Stimulated activated CD4-positive, alpha-beta T cell treated with anti-CD3 and anti-CD28 coated beads, Interleukin-12 subunit alpha, Interleukin-12 subunit beta, amount 100 ng/mL, for 4 hours (primary cell): Measurements from ENCODE around the gene ADGB.

Source experiments
- DNase-seq: peaks from one replicate; pipeline ENCODE4 v3.0.0-alpha.2; 2020

Gene ADGB

DNA sequence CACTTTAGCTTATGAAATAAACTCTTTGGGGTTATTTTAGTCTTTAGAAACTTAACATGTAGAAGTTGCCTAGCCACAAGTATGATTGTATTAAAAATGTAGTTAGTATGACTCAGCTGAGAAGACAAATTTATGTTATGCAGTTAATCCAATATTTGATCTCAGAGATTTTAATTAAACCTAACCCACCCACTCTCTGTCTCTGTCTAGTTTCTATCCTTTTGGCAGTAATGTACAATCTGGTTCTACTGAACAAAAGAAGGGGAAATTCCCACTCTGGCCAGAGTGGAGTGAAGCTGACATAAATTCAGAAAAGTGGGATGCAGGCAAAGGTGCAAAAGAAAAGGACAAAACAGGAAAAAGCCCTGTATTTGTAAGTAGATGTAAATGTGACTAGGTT is 36.4 kb downstream of the ADGB start:
- no peak for DNase-seq

DNA sequence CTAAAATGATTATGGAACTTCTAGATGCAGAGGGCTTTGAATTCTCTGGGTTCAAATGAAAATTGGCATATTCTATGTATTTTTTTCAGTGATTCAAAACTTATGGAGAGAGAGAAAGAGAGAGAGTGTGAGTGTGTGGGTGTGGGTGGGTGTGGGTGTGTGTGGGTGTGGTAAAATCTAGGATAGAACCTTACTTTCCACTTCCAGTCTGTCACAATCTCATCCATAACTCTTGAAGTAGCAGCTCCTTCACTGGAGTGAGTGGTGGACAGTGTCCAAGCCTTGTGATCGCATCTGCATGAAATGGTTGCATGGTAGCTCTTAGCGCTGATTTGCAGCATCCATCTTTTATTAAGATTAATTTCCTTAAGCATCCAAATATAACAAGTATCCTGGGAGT is 37.7 kb downstream of the ADGB start:
- DNase-seq = no peak

DNA sequence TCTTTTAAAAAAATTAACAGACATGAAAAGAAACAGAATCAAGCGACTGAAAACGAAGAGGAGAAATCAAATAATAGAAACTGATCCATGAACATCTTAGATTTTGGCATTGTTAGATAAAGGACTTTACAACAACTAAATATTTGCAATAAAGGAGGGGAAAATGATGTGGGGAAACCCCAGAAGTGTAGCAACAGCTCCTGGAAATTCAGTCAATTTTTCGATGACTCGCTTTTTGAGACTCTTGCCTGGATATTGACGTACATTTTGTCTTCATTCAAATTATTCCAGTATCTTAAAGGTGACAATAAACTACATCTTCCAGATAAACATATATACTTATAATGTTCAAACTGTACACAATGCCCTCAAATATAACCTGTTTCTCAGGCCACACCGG is 44.1 kb downstream of the ADGB start:
- no peak for DNase-seq

DNA sequence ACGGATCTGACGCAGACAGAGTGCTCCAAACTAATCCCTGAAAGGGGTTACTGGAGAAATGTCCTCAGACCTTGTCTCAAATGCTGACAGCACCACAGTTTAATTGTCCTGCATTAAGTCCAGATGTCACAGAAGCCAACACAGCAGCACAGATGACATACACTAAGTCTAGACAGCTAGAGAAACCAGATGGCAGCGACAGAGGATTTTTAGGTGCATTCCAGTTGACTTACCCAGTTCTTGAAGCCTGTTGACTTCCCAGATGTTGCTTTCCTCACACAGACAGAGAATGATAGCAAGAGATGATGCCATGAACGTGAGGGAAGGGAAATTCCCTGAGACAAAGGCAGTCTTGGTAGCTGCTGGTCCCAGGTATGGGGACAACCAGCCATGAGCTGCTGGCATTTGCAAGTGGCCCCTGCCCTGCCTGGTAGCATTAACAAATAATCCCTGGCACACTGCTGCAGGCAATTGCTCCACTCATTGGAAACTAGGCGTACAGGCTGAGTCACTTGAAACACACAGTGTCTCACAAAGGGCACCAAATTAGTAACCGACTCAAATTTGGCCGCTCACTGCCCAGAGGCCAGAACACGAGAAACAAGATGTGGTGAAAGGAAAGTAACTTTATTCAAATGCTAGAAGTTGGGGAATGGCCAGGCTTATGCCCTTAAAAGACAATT is 52.2 kb downstream of the ADGB start:
- DNase-seq = no peak

DNA sequence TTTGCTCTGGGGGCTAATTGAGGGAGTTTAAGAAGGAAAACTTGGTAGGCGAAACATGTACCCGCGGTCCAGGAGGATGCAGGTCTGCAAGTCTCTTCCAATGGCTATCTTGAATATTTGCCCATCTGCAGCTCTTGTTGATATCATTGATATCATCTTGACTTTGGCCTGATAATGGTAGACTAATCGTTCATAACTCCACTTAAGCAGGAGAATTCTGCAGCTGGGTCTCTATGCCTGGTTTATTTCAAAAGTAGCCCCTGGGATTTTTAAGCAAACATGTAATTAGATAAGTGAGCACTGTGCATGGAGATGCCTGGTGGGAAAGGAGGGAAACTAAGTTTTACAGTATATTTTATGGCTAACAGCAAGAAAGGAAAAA is 52.7 kb downstream of the ADGB start:
- DNase-seq = no peak

DNA sequence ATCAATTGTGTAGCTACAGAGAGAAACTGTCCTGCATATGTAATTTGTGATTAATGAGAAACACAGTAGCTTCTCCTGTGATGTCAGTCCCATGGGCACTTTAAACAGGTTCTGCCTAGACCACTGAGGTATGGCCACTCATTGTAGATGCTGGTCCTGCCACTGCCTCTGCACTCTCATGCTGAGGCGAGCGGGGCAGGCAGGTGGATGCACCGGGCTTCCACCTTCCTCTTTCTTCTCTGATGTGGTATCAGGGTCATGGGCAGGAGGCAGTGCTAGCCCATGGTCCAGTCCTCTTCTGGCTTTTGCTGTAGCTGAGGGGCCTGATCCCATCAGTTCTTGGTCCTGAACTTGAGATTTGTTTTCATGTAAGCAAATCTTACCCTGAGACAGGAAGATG is 58.7 kb downstream of the ADGB start:
- DNase-seq = no peak

DNA sequence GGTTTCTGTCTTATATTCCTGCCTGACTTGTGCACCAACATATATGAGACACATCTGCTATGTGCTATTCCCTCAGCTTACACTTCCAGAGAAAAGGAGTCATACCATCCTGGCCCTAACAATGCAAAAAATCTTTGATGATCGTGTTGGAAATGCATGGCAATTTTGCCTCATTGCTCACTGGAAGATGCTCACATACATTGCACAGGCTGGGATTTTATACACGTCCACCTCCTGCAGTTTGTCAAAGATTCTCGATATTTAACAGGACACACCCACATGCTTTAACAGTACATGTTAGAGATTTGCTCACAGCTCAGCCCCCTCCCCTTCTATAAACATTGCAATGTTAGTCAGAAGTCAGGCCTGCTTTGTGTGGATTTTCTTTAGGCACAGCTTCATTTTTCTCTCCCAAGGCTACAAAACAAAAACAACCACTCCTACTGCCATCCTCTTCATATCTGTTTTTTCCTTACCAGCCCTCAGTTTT is 66.1 kb downstream of the ADGB start:
- no peak for DNase-seq

DNA sequence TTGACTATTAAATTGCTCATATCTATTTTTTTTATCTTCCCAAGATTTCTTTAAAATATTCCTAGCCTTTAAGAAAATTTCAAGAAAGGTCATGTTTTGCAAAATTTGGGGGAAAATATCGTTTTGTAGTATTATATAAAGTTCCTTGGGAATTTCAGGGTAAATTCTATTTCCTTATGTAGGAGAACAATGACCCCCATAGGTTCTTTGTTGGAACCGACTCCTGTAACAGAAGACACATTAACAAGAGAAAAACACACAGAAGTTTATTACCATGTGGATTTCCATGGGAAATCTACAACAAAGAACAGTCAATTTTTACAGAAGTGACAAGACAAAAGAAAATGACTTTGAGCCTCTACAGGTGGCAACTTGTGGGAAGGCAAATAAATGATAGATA is 68.1 kb downstream of the ADGB start:
- DNase-seq = no peak

DNA sequence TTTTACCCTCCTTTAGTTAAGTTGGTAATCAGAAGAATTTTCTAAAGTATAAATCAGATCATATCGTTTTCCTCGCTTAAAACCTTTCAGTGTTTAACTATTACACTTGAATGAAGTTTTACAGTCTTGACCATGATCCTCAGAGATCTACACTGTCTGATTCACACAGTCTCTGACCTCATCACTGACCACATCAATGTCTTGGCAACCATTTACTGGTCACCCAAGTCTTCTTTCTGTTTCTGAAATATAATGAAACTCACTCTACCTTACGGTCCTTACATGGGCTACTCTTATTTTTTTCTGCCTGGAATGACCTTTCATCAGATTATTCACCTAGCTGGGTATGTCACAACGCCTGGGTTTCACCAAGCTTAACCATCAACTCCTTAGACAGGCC is 71.4 kb downstream of the ADGB start:
- no peak for DNase-seq

DNA sequence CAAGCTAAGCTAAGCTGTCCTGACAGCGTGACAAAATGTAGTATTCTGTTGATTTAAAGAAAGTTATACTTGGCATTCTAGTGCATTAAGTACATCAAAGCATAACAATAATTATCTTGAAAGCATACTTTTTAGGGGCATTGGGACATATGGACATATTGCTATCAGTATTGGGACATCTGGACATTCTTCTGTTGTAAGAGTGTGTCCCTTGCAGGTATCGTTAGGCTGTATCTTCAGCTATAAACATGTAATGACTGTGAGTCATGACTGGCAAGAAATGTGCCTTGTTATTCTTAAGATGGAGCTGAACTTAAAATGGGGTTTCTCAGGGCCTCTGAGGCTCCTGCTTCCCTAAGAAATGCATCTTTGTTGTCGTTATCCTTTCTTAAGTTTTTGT is 74.3 kb downstream of the ADGB start:
- no peak for DNase-seq

DNA sequence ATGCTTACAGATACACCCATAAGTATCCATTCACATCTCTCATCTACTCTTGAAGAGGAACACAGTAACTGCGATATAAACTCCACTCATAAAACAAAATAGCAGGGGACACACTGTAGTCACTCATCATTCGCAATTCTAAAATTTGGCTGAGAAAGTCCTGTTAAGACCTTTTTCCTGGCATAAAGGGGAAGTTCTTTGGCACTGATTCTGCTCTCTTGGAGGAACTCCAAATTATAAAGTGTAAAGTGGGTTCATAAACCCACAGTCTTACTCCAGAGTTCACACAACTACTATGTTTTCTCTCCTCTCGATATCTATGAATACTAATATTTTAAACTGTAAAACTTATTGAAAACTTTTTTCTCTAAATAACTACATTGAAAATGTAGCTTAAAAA is 80.6 kb downstream of the ADGB start:
- no peak for DNase-seq

DNA sequence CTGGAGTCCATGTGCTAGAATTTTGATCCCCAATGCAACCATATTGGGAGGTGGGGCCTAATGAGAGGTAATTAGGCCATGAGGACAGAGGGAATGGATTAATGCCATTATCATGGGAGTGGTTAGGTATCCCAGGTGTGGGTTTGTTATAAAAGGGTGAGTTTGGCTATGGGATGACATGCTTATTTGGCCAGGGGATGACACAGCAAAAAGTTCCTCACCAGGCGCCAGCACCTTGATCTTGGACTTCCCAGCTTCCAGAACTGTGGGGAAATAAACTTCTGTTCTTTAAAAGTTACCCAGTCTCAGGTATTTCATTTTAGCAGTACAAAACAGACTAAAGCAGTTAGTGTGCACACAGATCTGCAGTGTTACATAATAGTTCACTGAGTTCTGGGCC is 84.1 kb downstream of the ADGB start:
- no peak for DNase-seq

DNA sequence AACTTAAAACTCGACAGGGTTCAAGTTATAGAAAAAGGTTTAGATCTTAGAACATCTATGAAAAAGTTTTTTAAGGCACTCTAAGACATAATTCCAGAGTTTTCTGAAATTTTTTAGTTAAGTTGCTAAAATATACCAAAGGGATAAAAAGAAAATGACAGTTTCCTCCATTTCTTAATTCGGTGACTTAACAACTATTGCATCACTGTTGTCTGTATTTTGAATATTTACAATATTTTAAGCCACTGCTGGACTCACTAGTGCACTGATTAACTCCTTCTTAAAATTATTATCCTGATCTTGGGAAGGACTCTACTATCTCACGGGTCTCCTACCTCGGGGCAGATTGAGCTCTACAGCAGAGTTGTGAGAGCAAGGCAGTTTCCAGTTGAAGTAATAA is 91.0 kb downstream of the ADGB start:
- no peak for DNase-seq

DNA sequence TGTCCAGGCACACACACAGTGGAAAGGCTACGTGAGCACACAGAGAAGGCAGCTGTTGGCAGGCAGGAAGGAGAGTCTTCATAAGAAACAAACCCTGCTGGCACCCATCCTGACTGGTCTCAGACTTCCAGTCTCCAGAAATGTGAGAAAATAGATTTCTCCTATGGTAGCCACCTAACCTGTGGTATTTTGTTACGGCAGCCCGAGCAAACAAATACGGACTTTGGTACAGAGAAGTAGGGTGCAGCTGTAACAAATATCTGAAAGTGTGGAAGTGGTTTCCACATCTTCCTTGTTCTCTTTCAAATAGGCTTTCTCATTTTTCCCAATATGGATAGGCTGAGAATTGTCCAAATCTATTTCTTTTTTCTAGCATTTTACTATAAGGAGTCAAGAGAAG is 94.6 kb downstream of the ADGB start:
- DNase-seq = no peak

DNA sequence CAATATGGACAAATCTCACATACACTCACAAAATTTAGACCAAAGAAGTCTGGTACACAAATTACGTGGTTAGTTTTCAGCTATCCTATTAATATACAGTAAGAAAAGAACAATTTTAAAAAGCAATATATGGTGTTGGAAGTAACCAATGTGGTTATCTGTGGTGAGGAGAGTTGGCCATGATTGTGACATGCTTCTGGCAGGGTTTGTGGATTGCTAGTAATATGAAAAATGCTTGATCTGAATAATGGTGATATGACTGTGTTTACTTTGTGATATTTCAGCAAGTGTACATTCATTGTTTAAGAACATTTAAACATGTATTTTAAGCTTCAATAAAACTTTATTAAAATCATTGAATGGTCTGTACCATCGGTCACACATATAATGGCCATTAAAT is 99.1 kb downstream of the ADGB start:
- no peak for DNase-seq

DNA sequence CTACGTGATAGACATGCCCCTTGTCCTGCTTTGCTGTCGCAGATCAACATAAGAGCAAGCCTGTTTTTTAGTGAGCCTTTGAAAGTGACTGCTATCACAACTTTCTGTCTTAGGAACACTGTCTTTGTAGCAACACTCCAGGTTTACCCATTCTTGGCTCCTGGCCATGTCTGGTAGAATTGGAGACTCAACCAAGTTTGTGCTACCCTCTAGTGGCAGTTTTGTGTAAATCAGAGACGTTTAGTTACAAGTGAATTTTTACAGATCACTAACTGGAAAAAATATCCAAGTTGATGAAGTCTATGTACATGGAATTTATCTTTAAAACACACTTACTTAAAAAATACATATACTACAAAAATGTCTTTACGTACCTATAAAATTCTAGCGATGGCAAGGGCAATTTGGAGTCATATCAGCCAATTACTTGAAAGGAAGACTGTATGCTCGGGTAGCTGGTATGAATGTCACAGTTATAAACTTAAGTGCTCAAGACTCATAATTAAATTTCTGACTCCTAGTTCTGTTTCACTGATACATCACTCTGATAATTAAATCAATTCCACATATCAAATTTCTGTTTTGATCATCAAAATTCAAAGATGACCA is 101.4 kb downstream of the ADGB start:
- DNase-seq = no peak

DNA sequence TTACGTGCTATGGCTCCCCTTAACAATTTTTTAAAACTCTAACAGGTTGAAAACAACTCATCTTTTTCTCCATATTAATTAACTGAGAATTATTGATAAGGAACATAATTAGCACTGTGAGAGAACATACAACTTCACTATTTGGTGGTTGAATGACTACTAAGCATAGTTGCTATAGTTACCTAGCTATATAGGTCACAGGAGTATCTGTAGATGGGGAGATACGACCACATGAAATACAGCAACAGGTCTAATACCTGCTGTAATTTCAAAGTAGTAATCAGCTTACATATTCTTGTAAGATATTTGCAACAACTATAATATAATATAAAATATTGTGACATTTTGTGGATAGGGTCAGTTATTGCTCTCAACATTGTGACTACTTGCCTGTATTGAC is 102.9 kb downstream of the ADGB start:
- DNase-seq = no peak

DNA sequence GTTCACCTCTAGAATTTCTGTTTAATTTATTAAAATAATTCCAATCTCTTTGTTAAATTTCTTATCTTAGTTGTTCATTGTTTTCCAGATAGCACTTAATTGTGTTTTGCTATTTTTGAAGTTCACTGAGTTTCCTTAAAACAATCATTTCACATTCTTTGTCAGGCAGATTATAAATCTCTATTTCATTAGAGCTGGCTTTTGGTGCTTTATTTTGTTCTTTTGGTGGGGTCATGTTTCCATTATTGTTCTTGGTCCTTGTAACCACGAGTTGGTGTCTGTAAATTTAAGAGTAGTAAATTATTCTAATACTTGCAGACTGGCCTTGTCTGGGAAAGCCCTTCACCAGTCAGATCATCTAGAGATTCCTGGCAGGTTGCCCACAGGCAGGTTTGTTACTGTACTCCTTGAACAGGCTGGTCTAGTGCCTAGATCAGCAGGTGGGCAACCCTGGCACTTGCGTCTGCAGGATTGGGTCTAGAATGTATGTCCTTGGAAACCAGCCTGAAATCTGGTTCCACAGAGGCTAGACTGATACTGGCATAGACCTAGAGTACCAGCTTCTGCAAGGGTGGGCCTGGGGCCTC is 110.4 kb downstream of the ADGB start:
- no peak for DNase-seq

DNA sequence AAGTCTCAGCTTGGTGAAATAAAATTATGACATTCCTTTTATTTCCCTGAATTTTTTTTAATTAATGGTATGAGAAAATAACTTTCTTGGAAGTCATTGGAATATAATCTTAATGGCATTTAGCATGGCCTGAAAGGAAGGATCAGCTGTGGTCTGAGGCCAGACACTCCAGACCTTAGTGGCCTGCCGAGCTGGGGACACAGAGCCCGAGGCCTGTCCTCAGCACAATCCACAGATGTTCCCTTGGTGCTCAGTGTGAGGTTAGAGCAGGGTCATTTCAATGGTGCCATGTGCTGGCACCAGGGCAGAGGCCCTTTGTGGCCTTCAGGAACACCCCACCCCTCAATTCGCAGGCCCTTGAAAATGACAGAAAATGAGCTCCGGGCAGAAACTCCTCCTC is 120.6 kb downstream of the ADGB start:
- no peak for DNase-seq

DNA sequence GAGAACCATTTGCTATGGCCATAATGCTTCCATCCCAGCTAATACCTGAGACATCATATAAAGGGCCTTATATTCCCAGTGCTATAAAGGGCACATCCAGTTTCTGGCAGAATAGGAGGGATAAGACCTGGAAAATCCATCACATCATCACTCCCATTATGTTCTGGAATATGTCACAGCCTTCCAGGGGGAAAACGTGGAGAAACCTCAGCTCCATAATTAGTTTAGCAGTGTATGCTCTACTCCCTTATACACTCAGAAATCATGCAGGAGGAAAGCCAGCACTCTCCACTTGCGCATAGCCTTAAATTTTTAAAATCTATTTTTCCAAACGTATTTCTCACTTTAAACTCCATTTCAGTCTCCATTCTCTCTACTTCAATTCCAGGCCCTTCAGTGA is 140.9 kb downstream of the ADGB start:
- no peak for DNase-seq

DNA sequence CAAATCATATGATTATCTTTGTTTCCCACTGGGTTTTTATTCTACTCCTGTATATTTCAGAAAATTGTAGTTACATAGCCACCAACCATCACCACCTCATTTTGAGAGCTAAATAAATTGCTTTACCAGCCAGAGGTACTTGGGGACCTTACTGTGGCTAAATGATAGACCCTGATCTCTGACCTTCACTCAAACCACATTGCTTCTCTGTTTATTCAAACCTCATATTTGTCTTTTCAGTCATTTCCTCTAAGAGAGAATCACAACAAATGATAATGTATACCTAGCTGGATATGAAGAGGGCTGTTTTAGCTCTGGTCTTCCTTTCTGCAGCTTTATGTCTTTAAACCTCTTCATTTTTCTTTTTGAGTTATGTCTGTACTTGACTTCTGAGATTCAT is 142.8 kb downstream of the ADGB start:
- DNase-seq = no peak

DNA sequence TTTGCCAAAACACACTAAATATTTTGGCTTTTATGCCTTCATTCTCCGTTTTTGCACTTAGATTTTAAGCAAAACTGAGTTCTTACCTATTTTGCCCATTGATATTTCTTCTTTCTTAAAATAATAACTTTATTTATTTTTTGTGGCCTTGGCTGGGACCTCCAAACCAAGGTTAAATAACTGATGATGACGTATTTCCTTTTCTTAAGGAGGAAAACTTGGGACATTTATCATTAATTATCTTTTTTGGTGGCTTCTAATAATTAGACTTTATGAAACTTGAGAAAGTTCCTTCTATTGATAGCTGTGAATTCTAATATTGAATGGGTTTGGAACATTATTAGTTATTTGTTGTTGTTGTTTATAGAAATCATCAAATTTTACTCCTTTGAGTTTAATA is 154.5 kb downstream of the ADGB start:
- no peak for DNase-seq

DNA sequence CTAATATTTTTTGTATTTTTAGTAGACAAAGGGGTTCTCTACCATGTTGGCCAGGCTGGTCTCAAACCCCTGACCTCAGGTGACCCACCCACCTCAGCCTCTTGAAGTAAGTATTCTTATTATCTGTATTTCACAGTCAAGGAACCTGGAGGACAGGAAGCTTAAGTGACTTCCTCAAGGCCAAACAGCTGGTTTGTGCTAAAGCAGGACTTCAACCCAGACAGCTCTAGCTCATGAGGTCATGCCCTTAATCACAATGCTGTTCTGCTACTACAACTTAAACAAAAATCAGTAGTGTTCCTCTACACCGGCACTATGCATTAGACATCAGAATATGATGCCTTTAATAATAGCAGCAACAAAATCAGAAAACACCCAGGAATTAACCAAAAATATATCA is 168.9 kb downstream of the ADGB start:
- no peak for DNase-seq

DNA sequence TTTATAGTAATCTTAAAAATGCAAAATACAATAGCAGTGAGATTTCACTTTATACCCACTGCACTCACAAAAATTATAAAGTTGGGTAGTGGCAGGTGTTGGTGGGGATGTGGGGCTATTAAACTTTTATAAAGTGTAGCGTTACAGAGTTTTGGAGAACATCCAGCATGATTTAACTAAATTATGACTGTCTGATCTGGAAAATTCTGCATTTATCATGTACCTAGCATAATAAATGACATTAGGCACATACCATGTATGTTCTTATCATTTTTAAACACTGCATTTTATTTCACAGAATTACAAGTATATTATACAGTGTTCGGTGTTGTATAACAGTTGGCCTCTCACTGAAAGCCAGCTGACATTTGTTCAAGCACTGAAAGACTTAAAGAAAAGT is 169.9 kb downstream of the ADGB start:
- no peak for DNase-seq
